IPS-18c (cell line): ENCODE data around the gene SYCE3.
A peak's percentile ranks its signal among the peaks of the same experiment; 100 is the strongest.

Source experiments
- H3K4me3 ChIP-seq: 2 replicates; pipeline ENCODE4 v1.7.0; 2013; ENCODE audit warnings: low read depth, mild to moderate bottlenecking, low read length, moderate library complexity; ENCODE audit not compliant: insufficient read depth
- H3K9me3 ChIP-seq: one replicate; pipeline ENCODE4 v1.6.1; 2013; ENCODE audit warnings: mild to moderate bottlenecking, low read length, moderate library complexity; ENCODE audit not compliant: control insufficient read depth, insufficient read depth

The SYCE3 gene

DNA sequence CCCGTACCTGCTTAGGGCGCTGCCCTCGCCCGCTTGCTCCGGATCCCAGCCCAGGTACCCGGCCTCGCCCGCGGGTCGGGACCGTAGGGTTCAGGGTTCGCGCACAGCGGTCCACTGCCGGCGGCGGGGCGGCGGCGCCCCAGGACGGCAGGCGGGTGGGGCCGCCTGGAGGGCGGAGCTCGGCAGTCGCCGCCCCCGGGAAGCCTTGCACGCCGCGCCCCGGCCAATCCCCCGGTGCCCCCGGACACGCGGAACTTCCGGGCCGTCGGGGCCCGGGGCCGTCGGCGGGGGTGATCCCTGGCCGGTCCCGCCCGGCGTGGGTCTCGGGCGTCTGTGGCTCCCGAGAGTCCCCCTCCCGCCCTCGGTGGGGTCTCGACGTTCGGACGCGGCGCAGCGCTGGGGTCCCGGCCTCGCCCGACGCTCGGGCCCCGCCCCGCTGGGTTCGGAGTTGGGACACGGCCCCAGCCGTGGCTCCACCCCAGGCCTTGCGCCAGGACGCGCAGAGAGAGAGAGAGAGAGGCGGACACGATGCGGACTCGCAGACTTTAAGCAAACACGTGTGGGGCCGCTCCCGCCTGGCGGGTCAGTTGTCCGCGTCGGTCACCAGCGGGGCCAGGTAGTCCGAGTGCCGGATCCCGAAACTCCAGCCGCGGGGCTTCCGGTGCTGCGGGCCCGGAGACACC lies 32.7 kb downstream of the SYCE3 start, which contains the start of gene TYMP:
Gene TYMP, minus strand, starts transcription at position 116 of the 683 bp plus-strand sequence. CDS start 303 bp downstream, outside the sequence.
- H3K4me3 ChIP-seq, result peak within 1 kb of the TSS; percentile 52
- H3K9me3 ChIP-seq, result peaks cover 6% of the 10 kb centered on the region

DNA sequence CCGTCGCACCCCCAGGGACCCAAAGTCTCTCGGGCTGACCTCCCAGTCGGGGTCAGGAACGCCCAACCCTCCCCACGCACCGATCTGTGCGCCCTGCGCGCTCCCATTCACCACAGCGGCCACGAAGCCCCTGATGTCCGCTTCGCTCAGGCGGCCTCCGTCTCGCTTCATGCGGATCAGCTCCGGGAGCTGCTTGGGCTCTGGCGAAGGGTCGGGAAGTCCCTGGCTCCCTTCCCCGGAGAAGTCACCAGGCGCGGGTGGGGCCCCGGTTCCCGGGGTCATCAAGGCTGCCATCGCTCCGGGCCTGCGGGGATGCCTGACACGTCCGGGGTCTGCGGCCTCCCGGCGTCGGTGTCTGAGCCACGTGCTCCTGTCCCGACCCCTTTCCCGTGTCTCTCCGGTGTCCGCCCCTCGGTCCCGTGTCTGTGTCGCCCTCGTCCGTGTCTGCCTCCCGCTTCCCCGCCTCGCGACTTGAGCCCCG lies 33.3 kb downstream of the SYCE3 start:
- Histone ChIP-seq H3K9me3 (peaks cover 6% of the 10 kb centered on the region), H3K4me3 (no peak overlapping the region; the same call in 1 of the 2 replicates)

DNA sequence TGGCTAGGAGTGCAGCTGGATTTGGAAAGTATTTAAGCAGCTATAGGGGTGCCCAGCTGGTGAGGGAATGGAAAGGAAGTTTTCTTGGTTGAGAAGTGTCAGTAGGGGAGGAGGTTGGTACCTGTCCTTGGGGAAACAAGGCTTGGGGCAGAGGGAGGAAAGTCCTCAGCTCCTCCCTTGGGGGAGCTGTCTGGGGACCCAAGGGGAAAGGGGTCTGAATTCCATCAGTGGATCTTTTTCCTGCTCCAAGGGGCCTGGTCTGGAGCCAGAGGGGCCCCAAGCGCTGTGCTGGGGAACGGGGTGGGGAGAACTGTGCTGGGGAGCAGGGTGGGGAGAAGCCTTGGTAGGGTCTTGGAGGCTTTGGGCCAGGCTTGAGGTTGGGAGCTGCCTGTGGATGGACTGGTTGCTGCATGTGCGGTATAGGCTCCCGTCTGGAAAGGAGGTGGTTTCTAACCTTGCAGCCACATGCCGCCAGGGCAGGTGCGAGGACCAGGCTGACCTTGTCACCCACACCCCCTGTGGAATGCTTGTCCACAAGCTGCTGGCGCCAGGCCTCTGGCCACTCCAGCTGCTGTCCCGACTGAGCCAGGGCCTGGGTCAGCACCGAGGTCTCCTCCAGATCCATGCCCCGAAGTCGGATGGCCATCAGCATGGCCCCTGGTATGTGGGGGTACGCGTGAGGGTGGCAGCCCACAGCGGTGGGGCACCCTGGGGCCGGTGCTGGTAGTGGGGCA lies 33.9 kb downstream of the SYCE3 start:
- Histone ChIP-seq H3K4me3 (no peak overlapping the region), H3K9me3 (peaks cover 6% of the 10 kb centered on the region)

DNA sequence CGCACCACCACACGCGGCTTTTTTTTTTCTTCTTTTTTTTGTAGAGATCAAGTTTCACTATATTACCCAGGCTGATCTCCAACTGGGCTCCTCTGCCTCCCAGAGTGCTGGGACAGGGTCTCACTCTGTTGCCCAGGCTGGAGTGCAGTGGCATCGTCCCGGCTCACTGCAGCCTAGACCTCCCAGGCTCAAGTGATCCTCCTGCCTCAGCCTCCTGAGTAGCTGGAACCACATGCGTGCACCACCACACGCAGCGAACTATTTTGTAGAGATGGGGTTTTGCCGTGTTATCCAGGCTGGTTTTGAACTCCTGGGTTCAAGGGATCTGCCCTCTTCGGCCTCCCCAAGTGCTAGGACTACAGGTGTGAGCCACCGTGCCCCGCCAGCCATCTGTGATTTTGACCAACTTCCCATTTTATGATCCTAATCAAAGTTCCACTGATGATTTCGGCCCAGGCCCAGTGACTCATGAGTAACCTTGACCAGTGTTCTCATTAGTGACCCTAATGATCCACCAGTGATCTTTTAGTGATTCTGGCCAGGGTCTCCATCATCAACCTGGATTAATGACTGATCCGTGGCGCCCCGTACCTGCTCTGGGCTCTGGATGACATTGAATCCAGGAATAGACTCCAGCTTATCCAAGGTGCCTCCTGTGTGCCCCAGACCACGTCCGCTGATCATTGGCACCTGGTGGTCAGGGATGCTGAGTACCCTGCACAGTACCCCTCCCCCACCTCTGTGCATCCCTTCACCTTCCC lies 34.6 kb downstream of the SYCE3 start:
- Histone ChIP-seq H3K4me3 (no peak overlapping the region), H3K9me3 (peaks cover 6% of the 10 kb centered on the region)

- H3K9me3 ChIP-seq, result peaks cover 6% of the 10 kb centered on the region
- H3K4me3 ChIP-seq, result peak overlapping the region; percentile 84
Observed at GRCh38 chr22:50526834-50527801, 35.6 kb downstream of the SYCE3 start.

DNA sequence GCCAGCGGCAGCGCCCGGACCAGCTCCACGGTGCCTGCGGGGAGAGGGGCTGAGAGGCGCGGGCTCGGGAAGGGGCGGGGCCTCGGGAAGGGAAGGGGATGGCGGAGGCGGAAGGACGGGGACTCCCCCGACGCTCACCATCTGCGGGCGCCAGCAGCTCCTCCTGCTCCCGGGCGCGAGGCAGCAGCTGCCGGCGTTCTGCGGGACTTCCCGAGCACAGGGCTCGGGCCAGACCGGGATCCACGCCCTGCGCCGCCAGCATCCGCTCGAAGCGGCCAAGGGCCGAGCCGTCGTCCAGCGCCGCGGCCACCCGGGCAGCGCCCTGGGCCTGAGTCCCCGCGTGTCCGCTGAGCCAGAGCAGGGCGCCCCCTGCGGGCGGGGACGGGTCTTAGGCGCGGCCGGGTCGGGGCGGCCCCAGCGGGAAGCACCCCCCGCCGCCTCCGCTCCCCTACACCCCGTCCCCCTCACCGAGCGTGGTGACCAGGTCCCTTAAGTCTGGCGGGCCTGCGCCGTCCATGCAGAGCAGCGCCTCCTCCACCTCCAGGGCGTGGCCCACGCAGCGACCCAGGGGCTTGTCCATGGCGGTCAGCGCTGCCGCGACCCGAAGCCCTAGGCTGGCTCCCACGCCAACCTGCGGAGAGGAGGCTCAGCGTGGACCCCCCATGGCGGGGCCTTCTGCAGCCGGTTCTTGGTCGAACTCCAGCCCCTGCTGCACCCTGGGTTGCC lies 36.4 kb downstream of the SYCE3 start:
- H3K9me3 ChIP-seq, result peaks cover 6% of the 10 kb centered on the region
- H3K4me3 ChIP-seq, result peak overlapping the region; percentile 84

GRCh38 chr22:50525858-50526107 lies 36.9 kb downstream of the SYCE3 start:
- Histone ChIP-seq H3K4me3 (peak overlapping the region; percentile 84), H3K9me3 (peaks cover 6% of the 10 kb centered on the region)

DNA sequence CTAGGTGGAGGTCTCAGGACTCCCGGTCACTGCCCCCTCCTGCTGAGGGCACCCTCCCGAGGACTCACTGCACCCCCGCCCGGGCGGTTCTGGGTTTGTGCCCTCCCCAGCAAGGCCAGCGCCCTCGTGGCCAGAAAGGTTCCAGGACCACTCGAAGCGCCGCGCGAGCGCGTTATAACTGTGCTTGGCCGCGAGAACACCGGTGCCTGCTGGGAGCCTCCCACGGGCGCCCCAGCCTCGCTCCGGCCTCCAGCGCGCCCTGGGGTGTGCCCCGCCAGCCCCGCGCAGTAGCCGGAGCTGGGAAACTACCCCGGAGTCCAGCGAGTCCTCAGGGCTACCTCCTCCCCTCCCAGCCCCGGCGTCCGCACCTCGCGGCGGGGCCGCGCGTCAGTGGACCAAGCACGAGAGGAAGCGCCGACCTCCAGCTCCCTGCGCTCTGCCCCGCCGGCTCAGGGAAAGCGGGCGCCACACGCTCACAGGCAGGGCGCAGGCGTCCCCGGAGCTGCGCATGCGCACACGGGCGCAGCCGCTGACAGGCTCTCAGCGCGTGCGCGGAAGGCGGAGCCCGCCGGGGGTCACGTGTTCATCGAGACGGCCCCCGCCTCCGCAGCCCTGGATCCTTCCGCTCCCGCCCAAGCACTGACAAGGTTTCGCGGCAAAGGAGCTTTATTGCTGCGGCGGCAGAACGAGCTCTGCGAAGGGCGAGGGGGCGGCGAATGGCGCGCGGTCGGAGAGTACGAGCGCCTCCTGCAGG lies 37.4 kb downstream of the SYCE3 start, which contains the start of gene SCO2:
Gene SCO2, minus strand, starts transcription at position 495 of the 754 bp plus-strand sequence. CDS start 1,187 bp downstream, outside the sequence.
- H3K9me3 ChIP-seq, result peaks cover 6% of the 10 kb centered on the region
- H3K4me3 ChIP-seq, result peak within 1 kb of the TSS; percentile 84

GRCh38 chr22:50524676-50525103 lies 38.0 kb downstream of the SYCE3 start:
- peak overlapping the region; percentile 84 for H3K4me3 ChIP-seq
- H3K9me3 ChIP-seq, result peaks cover 3% of the 10 kb centered on the region

DNA sequence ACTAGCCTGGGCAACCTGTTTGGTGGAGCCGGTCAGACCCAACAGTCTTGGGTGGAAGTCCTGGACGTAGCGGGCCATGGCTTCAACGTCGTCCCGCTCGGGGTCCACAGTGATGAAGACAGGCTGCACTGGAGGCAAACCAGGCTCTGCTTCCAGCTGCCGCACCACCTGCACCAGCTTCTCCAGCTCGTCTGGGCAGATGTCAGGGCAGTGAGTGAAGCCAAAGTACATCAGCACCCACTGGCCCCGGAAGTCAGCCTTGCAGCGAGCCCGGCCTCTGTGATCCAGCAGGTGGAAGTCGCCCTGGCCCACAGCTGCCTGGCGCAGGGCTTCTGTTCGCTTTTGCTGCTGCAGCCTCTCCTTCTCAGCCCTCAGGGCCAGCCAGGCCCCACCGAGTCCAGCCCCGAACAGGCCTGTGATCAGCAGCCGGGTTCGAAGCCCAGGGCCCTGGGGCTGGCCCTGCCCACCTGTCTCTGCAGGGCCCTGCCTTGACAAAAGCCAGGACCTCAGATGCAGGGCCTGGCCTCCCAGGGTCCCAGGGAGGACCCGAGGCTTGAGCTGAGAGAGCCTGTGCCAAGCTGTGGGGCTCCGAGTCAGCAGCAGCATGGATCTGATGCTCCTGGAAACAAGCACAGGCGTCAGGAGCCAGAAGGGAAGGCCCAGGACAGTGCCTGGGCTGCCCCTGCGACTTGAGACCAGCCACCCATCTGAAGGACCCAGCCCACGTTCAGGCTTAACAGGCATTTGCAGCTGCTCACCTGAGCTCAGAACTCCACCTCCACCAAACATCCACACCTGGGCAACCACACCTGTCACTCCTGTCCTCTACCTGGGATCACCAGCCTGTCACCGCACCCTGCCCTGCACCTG lies 38.7 kb downstream of the SYCE3 start:
- Histone ChIP-seq H3K4me3 (peak overlapping the region; percentile 84; the same call in 1 of the 2 replicates), H3K9me3 (peaks cover 3% of the 10 kb centered on the region)

DNA sequence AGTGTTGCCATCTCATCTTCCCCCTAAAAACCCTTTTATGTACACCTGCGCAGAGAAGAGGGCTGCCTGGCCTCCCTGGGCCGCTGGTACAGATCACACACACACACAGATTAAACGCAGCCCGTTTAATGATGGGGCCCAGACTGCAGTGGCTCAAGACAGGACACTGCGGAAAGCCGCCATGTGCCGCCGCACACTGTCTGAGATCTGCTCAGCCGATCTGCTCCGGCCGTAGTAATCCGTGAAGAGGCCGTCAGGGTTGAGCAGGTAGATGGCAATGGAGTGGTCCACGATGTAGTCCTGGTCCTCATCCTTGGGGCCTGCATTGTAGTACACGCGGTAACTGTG lies 39.3 kb downstream of the SYCE3 start:
- Histone ChIP-seq H3K9me3 (peaks cover 3% of the 10 kb centered on the region), H3K4me3 (no peak overlapping the region)

DNA sequence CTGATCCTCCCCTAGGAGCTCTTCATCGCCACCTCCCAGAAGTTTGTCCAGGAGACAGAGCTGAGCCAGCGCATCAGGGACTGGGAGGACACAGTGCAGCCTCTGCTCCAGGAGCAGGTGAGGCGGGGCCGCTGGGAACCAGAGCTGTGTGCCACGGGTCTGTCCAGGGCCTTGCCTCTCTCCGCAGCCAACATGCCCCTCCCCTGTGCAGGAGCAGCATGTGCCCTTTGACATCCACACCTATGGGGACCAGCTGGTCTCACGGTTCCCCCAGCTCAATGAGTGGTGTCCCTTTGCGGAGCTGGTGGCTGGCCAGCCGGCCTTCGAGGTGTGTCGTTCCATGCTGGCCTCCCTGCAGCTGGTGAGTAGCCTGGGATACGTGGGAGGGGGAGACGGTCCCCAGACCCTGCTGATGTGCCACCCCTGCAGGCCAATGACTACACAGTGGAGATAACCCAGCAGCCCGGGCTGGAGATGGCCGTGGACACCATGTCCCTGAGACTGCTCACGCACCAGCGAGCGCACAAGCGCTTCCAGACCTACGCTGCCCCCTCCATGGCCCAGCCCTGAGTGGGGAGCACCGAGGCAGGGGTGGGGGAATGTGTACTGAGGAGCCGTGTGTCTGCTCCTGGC lies 39.8 kb downstream of the SYCE3 start:
- Histone ChIP-seq H3K4me3 (no peak overlapping the region), H3K9me3 (peaks cover 3% of the 10 kb centered on the region)

DNA sequence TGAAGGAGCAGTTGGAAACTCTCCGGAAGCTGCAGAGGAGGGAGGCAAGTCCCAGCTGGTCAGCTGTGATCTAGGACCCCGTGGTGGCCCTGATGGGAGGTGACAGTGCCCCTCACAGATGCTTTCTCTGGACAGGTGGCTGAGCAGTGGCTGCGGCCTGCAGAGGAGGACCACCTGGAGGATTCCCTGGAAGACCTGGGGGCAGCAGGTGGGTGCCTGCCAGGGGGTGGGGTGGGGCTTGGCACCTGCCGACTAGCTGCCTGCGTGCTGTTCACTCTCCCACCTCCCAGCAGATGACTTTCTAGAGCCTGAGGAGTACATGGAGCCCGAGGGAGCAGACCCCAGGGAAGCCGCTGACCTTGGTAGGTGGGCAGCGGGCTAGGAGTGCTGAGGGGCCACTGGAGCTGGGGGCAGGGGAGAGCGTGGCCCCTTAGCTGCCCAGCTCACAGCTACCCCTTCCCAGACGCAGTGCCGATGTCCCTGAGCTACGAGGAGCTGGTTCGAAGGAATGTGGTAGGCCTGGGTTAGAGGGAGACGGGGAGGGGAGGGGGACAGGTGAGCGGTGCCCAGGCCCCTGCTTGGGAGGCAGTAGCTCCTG lies 40.4 kb downstream of the SYCE3 start:
- no peak overlapping the region for H3K4me3 ChIP-seq
- H3K9me3 ChIP-seq, result peaks cover 3% of the 10 kb centered on the region

DNA sequence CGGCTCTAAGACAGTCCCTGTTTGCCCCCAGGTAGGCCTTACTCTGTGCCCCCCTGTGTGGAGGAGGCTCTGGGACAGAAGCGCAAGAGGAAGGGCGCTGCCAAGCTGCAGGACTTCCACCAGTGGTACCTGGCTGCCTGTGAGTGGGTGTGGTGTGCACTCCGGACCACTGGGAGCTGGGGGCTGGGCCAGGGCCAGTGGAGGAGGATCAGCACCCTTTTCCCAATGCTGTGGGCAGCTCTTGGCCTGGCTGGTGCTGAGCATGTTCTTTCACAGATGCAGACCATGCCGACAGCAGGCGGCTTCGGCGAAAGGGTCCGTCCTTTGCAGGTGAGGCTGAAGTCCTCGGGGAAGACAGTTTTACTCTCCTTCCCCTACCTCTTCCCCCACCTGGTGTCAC lies 41.0 kb downstream of the SYCE3 start:
- Histone ChIP-seq H3K9me3 (peaks cover 2% of the 10 kb centered on the region), H3K4me3 (no peak overlapping the region)
